ENCODE results near the gene ZNF414. TPM values are rescaled to one million over a fixed set of nuclear protein-coding genes. Genes with fewer than 3 reads are reported as not detected.

Gene ZNF414
- total and polyA plus RNA-seq, 2 experiments from 2014 or later = 50.7 to 64.2 TPM

DNA sequence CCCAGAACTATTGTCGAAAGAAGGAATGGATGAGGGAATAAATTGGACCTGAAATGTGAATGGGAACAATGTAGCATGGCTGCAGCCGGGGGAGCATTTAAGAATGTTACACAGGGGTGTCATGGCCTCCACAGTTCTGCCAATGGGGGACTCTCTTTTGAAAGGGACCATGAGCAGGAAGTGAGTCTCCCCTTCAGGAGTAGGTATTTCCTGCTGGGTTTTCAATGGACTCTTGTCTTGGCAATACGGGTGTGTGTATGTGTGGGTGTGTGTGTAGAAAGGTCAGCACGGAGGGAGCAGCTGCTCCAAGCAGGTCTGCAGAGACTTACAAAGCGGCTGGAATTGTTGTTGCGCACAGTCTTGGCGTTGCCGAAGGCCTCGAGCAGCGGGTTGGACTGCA, 38.8 kb upstream of the ZNF414 start:
- peak in 1 of 2 donors; percentile 58 for DNase-seq (ENCODE audit: low read depth in 1 of 2, low spot score in 1 of 2)
- Histone ChIP-seq H3K9me3 (ENCODE audit: low read depth) (no peaks in the 10 kb centered on the region), H3K4me3 (no peak overlapping the region), H3K27me3 (no peaks in the 10 kb centered on the region), H3K4me1 (ENCODE audit: low read depth) (no peaks in the 10 kb centered on the region), H3K27ac (no peak overlapping the region), H3K36me3 (no peaks in the 10 kb centered on the region)
- TF ChIP-seq, protein P1, sequence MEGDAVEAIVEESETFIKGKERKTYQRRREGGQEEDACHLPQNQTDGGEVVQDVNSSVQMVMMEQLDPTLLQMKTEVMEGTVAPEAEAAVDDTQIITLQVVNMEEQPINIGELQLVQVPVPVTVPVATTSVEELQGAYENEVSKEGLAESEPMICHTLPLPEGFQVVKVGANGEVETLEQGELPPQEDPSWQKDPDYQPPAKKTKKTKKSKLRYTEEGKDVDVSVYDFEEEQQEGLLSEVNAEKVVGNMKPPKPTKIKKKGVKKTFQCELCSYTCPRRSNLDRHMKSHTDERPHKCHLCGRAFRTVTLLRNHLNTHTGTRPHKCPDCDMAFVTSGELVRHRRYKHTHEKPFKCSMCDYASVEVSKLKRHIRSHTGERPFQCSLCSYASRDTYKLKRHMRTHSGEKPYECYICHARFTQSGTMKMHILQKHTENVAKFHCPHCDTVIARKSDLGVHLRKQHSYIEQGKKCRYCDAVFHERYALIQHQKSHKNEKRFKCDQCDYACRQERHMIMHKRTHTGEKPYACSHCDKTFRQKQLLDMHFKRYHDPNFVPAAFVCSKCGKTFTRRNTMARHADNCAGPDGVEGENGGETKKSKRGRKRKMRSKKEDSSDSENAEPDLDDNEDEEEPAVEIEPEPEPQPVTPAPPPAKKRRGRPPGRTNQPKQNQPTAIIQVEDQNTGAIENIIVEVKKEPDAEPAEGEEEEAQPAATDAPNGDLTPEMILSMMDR (IDR thresholded peaks at IDR 0.05; ENCODE audit: low read depth, low read length) = no peak

GRCh38 chr19:8550070-8550469, 36.1 kb upstream of the ZNF414 start:
- Histone ChIP-seq H3K36me3 (no peaks in the 10 kb centered on the region), H3K27me3 (no peaks in the 10 kb centered on the region), H3K9me3 (ENCODE audit: low read depth) (no peaks in the 10 kb centered on the region), H3K4me1 (ENCODE audit: low read depth) (no peaks in the 10 kb centered on the region), H3K4me3 (no peak overlapping the region), H3K27ac (no peak overlapping the region)
- no peak for DNase-seq (ENCODE audit: low read depth in 1 of 2, low spot score in 1 of 2)
- TF ChIP-seq, protein P1 (IDR thresholded peaks at IDR 0.05; ENCODE audit: low read depth, low read length) = no peak

- Histone ChIP-seq H3K36me3 (peaks cover under 1% of the 10 kb centered on the region), H3K27ac (no peak overlapping the region), H3K4me3 (no peak overlapping the region), H3K27me3 (no peaks in the 10 kb centered on the region), H3K4me1 (ENCODE audit: low read depth) (no peaks in the 10 kb centered on the region), H3K9me3 (ENCODE audit: low read depth) (no peaks in the 10 kb centered on the region)
- DNase-seq (ENCODE audit: low read depth in 1 of 2, low spot score in 1 of 2) = no peak
- TF ChIP-seq, protein P1 (IDR thresholded peaks at IDR 0.05; ENCODE audit: low read depth, low read length) = no peak
Measured at GRCh38 chr19:8545743-8546142, 31.8 kb upstream of the ZNF414 start.

- Histone ChIP-seq H3K27ac (no peak overlapping the region), H3K4me3 (no peak overlapping the region), H3K4me1 (ENCODE audit: low read depth) (no peaks in the 10 kb centered on the region), H3K9me3 (ENCODE audit: low read depth) (no peaks in the 10 kb centered on the region), H3K27me3 (no peaks in the 10 kb centered on the region), H3K36me3 (peaks cover 2% of the 10 kb centered on the region)
- TF ChIP-seq, protein P1 (IDR thresholded peaks at IDR 0.05; ENCODE audit: low read depth, low read length) = no peak
- no peak for DNase-seq (ENCODE audit: low read depth in 1 of 2, low spot score in 1 of 2)
Measured at GRCh38 chr19:8544168-8544567, 30.2 kb upstream of the ZNF414 start.

DNA sequence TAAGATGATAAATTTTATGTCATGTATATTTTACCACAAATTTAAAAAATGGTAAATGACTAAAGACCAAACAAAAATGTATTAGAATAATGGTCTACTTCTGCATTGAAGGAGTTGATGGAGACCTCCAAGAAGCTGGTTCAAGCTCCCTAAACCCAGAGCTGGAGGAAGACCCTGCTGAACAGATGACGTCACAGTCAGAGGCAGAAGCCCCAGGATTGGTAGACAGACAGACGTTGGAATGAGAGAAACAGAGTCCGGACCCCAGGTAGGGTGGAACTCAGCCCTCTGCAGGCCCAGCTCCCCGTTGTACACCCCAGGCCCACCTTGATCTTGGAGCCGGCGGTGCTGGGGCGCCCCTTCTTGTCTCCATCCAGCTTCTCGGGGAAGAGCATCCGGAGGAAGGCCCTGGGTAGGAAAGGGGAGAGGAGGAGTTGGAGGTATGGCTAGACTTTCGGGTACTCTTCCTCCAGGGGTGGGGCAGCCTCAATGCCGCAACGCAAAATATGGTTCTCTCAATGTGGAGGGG, 25.7 kb upstream of the ZNF414 start:
- no peak for DNase-seq (ENCODE audit: low read depth in 1 of 2, low spot score in 1 of 2)
- H3K27me3 ChIP-seq = no peaks in the 10 kb centered on the region
- H3K9me3 ChIP-seq (ENCODE audit: low read depth) = no peaks in the 10 kb centered on the region
- H3K27ac ChIP-seq = no peak overlapping the region
- no peak overlapping the region for H3K4me3 ChIP-seq
- H3K4me1 ChIP-seq (ENCODE audit: low read depth) = no peaks in the 10 kb centered on the region
- peaks cover 2% of the 10 kb centered on the region for H3K36me3 ChIP-seq
- TF ChIP-seq, protein P1 (IDR thresholded peaks at IDR 0.05; ENCODE audit: low read depth, low read length) = no peak
